Skin epidermis (tissue), 12 donors: ENCODE data around the gene DUSP15.

Experiments
- H3K27ac ChIP-seq, 21 experiments: fragments of 200-600 bp; sonication (generic) in 11 of 21; one replicate each; pipeline ENCODE4 v1.5.0; 2020; ENCODE audit warnings: mild to moderate bottlenecking in 3 of 21, inconsistent platforms in 2 of 21, moderate library complexity in 2 of 21
- H3K4me3 ChIP-seq, 7 experiments: fragments of 200-600 bp; sonication (generic) in 2 of 7; one replicate each; pipeline ENCODE4 v1.5.0; 2020; ENCODE audit warnings: inconsistent platforms in 2 of 7, mild to moderate bottlenecking in 2 of 7, moderate library complexity in 1 of 7

DUSP15 gene

GRCh38 chr20:31897541-31897940 is 27.2 kb upstream of the DUSP15 start:
- Histone ChIP-seq H3K27ac (no peak overlapping the region), H3K4me3 (no peak overlapping the region)

GRCh38 chr20:31896049-31896448 is 25.7 kb upstream of the DUSP15 start:
- Histone ChIP-seq H3K4me3 (no peak overlapping the region), H3K27ac (peak overlapping the region in 12 of 21 experiments; percentile 37 to 74 (median 69))

GRCh38 chr20:31894980-31895675 is 24.8 kb upstream of the DUSP15 start:
- H3K4me3 ChIP-seq: no peak overlapping the region
- peak overlapping the region in 18 of 21 experiments; percentile 19 to 78 (median 66) for H3K27ac ChIP-seq

- Histone ChIP-seq H3K4me3 (no peak overlapping the region), H3K27ac (no peak overlapping the region)
These were observed 20.3 kb upstream of the DUSP15 start for GRCh38 chr20:31890646-31891045.

GRCh38 chr20:31883829-31884228 is 13.5 kb upstream of the DUSP15 start:
- no peak overlapping the region for H3K4me3 ChIP-seq
- no peak overlapping the region for H3K27ac ChIP-seq

- Histone ChIP-seq H3K27ac (no peak overlapping the region), H3K4me3 (no peak overlapping the region)
These were observed 11.6 kb upstream of the DUSP15 start for GRCh38 chr20:31881945-31882344.

GRCh38 chr20:31879143-31879987 is 9.0 kb upstream of the DUSP15 start:
- peak overlapping the region; percentile 39 to 59 (median 45) for H3K4me3 ChIP-seq

GRCh38 chr20:31877684-31878083 is 7.4 kb upstream of the DUSP15 start:
- Histone ChIP-seq H3K27ac (no peak overlapping the region), H3K4me3 (no peak overlapping the region)

More at GRCh38 chr20:31879143-31879987, 9.0 kb upstream of the DUSP15 start:
- peak overlapping the region in 16 of 21 experiments; percentile 4 to 69 (median 52) for H3K27ac ChIP-seq

- H3K4me3 ChIP-seq: no peak overlapping the region
- H3K27ac ChIP-seq: no peak overlapping the region
These were observed 5.3 kb upstream of the DUSP15 start for GRCh38 chr20:31875671-31876070.

- no peak overlapping the region for H3K27ac ChIP-seq
- no peak overlapping the region for H3K4me3 ChIP-seq
These were observed 2.1 kb upstream of the DUSP15 start for GRCh38 chr20:31872406-31872805.

GRCh38 chr20:31871618-31871954 is 1.3 kb upstream of the DUSP15 start:
- Histone ChIP-seq H3K4me3 (no peak overlapping the region), H3K27ac (no peak overlapping the region)

- H3K27ac ChIP-seq: peak overlapping the region in 12 of 21 experiments; percentile 23 to 85 (median 56)
These were observed 645 bp upstream of the DUSP15 start for GRCh38 chr20:31870726-31871617.

GRCh38 chr20:31869673-31869941 is 720 bp downstream of the DUSP15 start:
- Histone ChIP-seq H3K4me3 (peak overlapping the region in 6 of 7 experiments; percentile 36 to 60 (median 52)), H3K27ac (peak overlapping the region in 4 of 21 experiments; percentile 31 to 85 (median 80))

More at GRCh38 chr20:31870726-31871617, 645 bp upstream of the DUSP15 start:
- peak overlapping the region; percentile 35 to 60 (median 48) for H3K4me3 ChIP-seq

GRCh38 chr20:31868853-31869672 is 1.3 kb downstream of the DUSP15 start:
- H3K4me3 ChIP-seq: peak overlapping the region in 2 of 7 experiments; percentile 48 to 60

GRCh38 chr20:31866221-31866620 is 4.1 kb downstream of the DUSP15 start:
- Histone ChIP-seq H3K4me3 (no peak overlapping the region), H3K27ac (no peak overlapping the region)

More at GRCh38 chr20:31868853-31869672, 1.3 kb downstream of the DUSP15 start:
- H3K27ac ChIP-seq: no peak overlapping the region

GRCh38 chr20:31864521-31865400 is 5.6 kb downstream of the DUSP15 start:
- no peak overlapping the region for H3K4me3 ChIP-seq
- no peak overlapping the region for H3K27ac ChIP-seq

GRCh38 chr20:31863296-31864085 is 6.8 kb downstream of the DUSP15 start:
- Histone ChIP-seq H3K27ac (no peak overlapping the region), H3K4me3 (no peak overlapping the region)
